ENCODE results near the gene POLA1. TPM values are rescaled to one million over a fixed set of nuclear protein-coding genes. Genes with fewer than 3 reads are reported as not detected.
A peak's percentile ranks its signal among the peaks of the same experiment; 100 is the strongest.
"Not testable (repeated sequence)": the region's sequence is repeated elsewhere in the genome, so short reads cannot be mapped to it uniquely, and the experiment has no call there.

Gene POLA1, protein sequence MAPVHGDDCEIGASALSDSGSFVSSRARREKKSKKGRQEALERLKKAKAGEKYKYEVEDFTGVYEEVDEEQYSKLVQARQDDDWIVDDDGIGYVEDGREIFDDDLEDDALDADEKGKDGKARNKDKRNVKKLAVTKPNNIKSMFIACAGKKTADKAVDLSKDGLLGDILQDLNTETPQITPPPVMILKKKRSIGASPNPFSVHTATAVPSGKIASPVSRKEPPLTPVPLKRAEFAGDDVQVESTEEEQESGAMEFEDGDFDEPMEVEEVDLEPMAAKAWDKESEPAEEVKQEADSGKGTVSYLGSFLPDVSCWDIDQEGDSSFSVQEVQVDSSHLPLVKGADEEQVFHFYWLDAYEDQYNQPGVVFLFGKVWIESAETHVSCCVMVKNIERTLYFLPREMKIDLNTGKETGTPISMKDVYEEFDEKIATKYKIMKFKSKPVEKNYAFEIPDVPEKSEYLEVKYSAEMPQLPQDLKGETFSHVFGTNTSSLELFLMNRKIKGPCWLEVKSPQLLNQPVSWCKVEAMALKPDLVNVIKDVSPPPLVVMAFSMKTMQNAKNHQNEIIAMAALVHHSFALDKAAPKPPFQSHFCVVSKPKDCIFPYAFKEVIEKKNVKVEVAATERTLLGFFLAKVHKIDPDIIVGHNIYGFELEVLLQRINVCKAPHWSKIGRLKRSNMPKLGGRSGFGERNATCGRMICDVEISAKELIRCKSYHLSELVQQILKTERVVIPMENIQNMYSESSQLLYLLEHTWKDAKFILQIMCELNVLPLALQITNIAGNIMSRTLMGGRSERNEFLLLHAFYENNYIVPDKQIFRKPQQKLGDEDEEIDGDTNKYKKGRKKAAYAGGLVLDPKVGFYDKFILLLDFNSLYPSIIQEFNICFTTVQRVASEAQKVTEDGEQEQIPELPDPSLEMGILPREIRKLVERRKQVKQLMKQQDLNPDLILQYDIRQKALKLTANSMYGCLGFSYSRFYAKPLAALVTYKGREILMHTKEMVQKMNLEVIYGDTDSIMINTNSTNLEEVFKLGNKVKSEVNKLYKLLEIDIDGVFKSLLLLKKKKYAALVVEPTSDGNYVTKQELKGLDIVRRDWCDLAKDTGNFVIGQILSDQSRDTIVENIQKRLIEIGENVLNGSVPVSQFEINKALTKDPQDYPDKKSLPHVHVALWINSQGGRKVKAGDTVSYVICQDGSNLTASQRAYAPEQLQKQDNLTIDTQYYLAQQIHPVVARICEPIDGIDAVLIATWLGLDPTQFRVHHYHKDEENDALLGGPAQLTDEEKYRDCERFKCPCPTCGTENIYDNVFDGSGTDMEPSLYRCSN (N-terminal part only)
- 19.7 TPM for polyA plus RNA-seq (2012; ENCODE audit: insufficient read depth, insufficient read length)

DNA sequence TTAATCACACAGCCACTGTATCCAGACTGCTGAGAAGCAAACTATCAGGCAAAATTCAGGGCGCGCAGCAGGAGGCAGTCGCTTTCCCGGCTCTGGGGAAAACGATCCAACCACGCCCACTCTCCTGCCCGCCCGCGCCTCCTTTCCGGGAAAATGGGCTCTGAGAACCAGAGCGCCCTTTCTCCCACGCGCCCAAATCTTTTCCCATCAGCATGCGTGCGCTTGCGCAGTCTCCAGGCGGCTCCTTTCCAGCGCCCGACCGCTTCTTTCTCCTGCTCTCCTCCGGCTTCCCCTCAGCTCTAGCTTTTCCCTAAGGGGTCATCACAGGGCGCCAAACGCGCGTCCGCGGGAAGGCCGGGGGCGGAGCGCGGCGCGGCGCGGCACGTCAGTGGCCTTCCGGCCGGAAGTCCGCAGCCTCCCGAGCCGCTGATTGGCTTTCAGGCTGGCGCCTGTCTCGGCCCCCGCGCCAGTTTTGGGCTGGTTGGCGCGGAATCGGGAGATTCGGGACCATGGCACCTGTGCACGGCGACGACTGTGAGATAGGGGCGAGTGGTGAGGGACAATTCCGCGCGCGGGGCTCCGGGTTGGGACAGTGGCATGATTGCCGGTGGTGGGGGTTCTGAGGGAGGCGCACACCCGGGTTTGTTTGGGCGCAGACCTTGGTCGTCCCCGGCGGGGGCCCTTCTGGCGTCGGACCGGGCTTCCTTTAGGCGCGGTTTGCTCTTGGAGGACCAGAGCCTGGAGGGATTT is at the start of gene POLA1:
POLA1 (plus strand) TSS at position 466 of the 750 bp plus-strand sequence; CDS start at position 510, 44 bp downstream.
- H3K4me3 ChIP-seq (ENCODE audit: low read length) = peak within 1 kb of the TSS; percentile 72
- peak; percentile 88 for DNase-seq (ENCODE audit: low read depth, low spot score)

GRCh38 chrX:24646006-24646405 is 47.7 kb upstream of the POLA1 start:
- H3K4me3 ChIP-seq (ENCODE audit: low read length) = no peak overlapping the region

DNA sequence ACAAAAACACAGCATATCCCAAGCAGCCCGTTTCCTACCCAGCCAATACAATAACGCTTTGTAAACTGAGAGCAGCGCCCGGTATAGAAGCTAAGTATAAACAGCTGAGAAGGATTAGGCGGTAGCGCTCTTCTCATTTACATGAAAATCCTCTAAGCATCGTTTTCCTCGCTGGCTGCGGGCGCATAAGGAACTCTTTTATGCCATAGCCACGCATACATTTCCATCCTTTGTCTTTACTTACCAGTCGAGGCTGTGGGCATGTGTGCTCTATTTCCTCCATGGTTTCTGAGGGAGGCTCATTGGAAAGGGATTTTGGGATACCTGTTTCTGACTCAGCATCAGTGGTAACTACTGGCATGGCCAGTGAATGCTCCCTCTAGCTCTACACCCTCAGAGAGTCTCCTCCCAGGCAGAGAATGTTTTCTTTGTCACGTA is 47.0 kb upstream of the POLA1 start:
- H3K4me3 ChIP-seq (ENCODE audit: low read length) = no peak overlapping the region
- DNase-seq (ENCODE audit: low read depth, low spot score) = no peak

More at GRCh38 chrX:24646006-24646405, 47.7 kb upstream of the POLA1 start:
- no peak for DNase-seq (ENCODE audit: low read depth, low spot score)

DNA sequence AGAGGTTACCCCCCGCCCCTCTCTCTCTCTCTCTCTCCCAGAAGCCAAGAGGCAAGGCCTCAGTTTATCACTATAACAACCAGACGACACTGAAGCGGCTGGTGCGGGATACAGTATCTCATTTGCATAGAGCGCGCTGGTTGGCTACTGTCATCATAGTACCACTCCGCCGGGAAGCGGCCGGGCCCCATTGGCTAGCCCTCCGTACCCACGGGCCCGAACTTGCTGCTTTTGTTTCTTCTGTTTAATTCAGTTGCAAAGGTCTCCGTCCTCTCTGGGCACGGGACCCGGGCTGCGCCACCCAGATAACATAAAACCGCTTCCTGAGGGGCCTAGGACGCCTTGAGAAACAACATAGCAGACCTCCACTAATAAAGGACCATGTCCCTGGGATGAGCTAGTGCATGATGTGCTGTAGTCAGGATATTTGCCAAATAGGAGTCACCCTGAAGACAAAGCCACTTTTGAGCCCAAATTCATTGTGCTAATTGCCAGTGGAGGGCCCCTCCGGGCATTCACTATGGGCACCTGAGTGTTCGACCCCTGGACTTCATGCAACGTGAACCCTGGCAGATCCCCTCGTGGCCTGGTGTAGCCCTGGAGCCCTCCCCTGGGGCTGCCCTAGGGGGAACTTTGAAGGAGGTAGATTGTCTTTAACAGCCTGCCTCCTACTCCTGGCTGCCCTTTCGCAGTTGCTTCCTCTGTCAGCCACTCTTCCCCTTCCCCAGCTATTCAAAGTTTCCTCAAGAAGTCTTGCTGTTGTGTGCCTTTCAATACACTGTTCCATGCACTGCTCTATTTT is 46.3 kb upstream of the POLA1 start, which contains the start of gene PCYT1B:
PCYT1B (minus strand) TSS at position 91 of the 802 bp plus-strand sequence. CDS start 242 bp downstream, outside the sequence.
- DNase-seq (ENCODE audit: low read depth, low spot score) = no peak
- no peak within 1 kb of the TSS for H3K4me3 ChIP-seq (ENCODE audit: low read length)

DNA sequence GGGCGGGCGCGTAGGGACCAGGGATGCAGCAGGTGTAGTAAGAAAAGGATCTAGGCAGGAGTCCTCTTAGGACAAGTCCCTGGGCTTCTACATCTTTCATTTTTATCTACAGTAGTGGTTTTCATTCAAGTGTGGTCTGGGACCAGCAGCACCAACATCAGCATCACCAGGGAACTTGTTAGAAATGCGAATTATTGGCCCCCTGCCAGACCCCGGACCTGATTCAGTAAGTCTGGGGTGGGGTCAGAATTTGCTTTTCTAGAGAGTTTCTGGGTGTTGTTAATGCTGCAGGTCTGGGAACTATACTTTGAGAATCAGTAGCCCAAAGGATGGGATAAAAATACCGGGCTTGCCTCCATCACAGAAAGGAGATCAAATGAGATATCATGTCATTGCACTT is 45.2 kb upstream of the POLA1 start:
- no peak for DNase-seq (ENCODE audit: low read depth, low spot score)
- H3K4me3 ChIP-seq (ENCODE audit: low read length) = no peak overlapping the region

DNA sequence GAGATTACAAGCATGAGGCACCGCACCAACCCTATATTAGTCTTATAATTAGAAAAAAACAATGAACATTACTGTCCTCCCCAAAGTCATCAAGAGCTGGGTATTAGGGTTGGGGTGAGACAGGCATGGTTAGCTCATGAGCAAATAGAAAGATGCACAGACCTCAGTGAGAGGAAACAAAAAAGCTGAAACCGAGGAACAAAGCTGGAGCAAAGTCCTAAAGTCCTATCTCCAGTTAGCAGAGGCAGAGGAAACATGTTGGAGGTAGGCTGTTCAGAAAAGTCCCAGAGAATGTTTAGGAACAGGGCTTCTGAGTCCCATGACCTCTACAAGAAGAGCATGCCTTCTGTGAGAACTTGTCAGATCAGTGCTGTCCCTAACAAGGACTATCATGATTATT is 41.9 kb upstream of the POLA1 start:
- no peak for DNase-seq (ENCODE audit: low read depth, low spot score)
- no peak overlapping the region for H3K4me3 ChIP-seq (ENCODE audit: low read length)

DNA sequence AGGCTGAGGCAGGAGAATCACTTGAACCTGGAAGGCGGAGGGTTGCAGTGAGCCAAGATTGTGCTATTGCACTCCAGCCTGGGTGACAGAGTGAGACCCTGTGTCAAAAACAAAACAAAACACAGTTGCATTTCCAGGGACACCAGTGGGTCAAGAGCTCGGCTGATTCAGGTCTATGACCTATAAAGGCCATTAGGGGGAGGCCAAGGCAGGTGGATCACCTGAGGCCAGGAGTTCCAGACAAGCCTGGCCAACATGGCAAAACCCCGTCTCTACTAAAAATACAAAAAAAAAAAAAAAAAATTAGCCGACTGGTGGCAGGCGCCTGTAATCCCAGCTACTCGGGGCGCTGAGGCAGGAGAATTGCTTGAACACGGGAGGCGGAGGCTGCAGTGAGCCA is 38.0 kb upstream of the POLA1 start:
- not testable (repeated sequence) for DNase-seq (ENCODE audit: low read depth, low spot score); H3K4me3 ChIP-seq (ENCODE audit: low read length)

DNA sequence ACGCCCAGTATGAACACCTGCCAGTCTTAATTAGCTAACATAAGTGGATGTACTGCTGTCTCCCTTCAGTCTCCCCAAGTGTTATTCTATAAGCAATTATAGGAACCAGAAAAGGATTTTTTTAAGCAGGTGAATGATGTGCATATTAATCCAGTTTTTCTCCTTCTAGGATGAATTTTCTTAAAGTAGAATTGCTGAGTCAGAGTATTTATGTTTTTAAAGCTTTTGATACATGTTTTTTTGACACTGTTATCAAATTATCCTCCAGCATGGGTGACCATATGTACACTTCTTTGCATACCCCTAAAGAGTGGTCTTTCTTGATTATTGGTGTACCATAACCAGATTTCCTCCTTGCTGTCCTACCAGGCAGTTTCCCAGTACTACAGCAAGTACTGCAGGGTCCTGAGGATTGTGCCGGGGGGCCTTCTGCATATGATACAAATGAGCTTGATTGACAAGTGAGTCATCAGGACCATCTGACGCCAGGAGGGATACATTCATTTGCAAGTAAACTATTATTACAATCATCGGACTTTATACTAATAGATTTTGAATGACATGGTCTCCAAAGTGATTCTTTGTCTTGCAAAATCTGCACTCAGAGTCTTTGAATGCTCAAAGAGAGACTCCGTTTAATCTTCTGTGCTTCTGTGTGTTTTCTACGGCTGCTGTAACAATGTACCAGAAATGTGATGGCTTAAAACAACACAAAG is 35.9 kb upstream of the POLA1 start:
- DNase-seq (ENCODE audit: low read depth, low spot score) = no peak
- no peak overlapping the region for H3K4me3 ChIP-seq (ENCODE audit: low read length)

DNA sequence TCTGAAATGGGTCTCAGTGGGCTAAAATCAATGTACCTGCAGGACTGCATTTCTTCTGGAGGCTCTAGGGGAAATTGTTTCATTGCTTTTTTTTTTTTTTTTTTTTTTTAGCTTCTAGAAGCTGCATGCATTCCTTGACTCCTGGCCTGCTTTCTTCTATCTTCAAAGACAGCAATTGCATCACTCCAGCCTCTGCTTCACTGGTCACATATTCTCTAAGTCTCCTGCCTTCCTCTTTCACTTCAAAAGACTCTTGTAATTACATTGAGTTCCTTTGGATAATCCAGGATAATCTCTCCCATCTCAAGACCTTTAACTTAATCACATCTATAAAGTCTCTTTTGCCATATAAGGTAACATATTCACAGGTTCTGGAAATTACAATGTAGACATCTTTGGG is 35.3 kb upstream of the POLA1 start:
- DNase-seq (ENCODE audit: low read depth, low spot score) = no peak

DNA sequence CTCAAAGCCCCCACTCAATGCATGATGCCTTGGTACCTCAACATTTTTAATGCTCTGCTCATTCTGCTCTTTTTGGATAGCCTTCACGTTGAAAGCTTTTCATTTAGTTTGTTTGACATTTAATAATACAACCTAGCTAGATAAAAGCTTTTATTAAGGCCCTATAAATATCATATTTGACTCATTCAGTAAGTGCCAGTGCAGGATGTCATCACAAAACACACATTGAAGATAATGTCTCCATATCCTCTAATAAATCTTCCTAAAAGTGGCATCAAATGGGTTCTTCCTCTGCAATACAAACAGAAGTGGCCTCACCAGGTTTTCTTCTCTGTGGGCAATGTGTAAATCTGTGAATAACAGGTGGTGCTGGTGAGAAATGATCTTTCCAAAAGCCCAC is 34.6 kb upstream of the POLA1 start:
- H3K4me3 ChIP-seq (ENCODE audit: low read length) = no peak overlapping the region
- no peak for DNase-seq (ENCODE audit: low read depth, low spot score)

More for the DNA sequence above, 35.3 kb upstream of the POLA1 start:
- no peak overlapping the region for H3K4me3 ChIP-seq (ENCODE audit: low read length)

GRCh38 chrX:24659646-24660045 is 34.1 kb upstream of the POLA1 start:
- no peak overlapping the region for H3K4me3 ChIP-seq (ENCODE audit: low read length)
- DNase-seq (ENCODE audit: low read depth, low spot score) = no peak

- DNase-seq (ENCODE audit: low read depth, low spot score) = no peak
- no peak overlapping the region for H3K4me3 ChIP-seq (ENCODE audit: low read length)
Observed at GRCh38 chrX:24661292-24661691, 32.4 kb upstream of the POLA1 start.

DNA sequence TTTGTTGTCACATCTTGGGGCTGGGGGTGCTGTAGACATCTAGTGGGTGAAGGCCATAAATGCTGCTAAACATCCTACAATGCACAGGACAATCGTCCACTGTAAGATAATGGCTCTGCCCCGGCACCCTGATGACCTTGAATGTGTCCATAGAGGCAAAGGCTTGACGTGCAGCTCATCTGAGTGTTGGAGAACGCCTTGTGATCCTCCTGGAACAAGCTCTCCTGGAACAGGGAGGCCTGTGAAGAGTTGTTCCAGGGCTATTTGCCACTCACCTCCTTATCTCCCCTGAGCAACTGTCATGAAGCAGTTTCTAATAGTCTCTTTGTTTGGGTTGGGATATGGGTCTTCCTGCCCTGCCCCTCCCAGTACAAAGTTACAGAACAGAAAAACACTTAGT is 31.4 kb upstream of the POLA1 start:
- no peak for DNase-seq (ENCODE audit: low read depth, low spot score)
- H3K4me3 ChIP-seq (ENCODE audit: low read length) = no peak overlapping the region

DNA sequence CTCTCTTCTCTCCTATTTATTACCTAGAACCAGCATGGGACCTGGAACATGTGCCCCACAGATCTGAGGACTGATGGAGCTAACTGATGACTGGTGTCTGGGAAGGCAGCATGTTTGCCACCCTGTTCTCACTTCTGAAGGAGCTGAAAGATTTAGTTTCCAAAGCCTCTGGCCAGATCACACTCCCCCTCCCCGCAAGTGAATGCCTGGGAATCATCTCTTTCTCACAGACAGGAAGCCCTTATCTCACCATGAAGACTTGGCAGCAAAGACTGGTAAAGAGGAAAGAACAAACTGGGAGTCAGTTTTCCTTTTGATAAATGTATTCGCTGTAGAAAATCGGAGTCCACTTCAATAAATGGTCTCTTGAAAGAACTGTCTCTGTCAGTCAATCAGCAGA is 25.6 kb upstream of the POLA1 start:
- no peak for DNase-seq (ENCODE audit: low read depth, low spot score)
- no peak overlapping the region for H3K4me3 ChIP-seq (ENCODE audit: low read length)

DNA sequence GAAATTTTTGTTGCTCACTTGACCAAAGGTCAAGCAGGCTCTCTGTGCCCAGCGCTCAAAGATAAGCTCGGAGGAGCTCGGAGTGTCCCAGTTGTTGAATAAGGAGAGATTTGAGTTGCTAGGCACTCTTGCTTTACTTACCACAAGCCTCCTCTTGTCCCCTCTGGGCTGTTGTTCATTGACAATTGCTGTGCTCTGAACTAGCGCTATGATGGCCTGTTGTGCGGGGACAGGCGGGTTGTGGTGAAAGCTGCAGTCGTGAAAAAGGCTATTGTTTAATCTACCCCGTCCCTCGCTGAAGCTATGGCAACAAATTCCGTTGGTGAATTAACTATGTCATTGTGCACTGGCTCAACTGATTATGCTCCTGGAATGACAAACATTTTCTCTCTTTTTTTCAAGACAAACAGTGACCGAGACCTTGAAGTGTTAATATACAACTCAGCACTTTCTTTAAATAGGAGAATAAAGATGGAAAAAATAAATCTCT is 21.0 kb upstream of the POLA1 start:
- no peak for DNase-seq (ENCODE audit: low read depth, low spot score)
- no peak overlapping the region for H3K4me3 ChIP-seq (ENCODE audit: low read length)

DNA sequence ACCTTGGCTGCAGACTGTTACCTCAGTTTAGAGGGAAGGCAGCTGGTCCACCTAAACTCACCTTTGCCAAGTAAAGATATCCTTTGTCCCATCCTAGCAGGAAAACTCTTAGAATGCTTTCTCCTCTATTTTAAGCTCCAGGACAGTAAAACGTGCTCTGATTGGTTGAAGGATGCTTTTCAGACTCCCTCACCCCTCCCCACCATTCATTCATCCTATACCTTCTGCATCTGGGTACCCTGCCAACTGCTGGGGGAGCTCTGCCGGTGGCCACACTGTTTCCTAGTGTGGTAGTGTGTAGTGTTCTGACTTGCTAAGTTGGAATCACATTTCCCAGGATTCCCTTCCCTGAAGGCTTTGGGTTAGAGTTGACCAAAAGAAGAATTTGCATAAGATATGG is 20.3 kb upstream of the POLA1 start:
- DNase-seq (ENCODE audit: low read depth, low spot score) = no peak

More for the DNA sequence above, 20.3 kb upstream of the POLA1 start:
- H3K4me3 ChIP-seq (ENCODE audit: low read length) = no peak overlapping the region

All from Jurkat, Clone E6-1 (cell line).